COLO668 (cell line): Measurements from ENCODE around the gene BMPER.
A peak's percentile ranks its signal among the peaks of the same experiment; 100 is the strongest.

Experiments
- DNase-seq: peaks from one replicate; lab custom pipeline; 2025; ENCODE audit not compliant: unreplicated experiment; lab: John Stamatoyannopoulos, UW

The BMPER gene

DNA sequence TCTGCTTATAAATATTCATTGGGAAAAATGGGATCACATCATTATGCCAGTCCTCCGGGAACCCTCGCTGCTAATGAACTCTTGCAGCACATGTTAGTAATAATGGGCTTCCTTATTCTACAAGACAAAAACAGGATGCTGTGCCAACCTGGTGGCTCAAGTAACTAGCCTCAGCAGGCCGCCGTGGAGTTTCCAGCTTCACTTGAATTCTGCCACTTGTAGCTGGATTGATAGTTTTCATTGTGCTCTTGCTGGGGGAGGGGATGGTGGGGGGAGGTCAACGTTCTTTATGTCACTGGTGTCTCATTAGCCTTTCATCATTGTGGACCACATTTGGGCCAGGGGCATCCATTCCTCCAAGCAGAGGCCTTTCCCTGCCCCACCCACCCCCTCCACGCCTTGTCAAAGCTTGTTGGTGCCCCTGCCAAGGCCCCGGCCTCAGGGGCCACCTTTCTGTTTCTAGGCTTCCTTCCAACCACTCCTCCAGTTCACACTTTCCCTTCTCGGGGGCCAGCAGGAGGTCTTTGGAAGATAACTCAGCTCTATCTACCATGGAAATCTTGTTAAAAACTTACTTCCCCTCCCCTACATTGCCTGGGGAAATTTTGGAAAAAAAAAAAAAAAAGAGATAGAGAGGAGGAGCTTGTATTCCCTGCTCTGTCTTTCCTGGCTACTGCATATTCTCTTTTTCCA lies 153.9 kb downstream of the BMPER start:
- DNase-seq = no peak

DNA sequence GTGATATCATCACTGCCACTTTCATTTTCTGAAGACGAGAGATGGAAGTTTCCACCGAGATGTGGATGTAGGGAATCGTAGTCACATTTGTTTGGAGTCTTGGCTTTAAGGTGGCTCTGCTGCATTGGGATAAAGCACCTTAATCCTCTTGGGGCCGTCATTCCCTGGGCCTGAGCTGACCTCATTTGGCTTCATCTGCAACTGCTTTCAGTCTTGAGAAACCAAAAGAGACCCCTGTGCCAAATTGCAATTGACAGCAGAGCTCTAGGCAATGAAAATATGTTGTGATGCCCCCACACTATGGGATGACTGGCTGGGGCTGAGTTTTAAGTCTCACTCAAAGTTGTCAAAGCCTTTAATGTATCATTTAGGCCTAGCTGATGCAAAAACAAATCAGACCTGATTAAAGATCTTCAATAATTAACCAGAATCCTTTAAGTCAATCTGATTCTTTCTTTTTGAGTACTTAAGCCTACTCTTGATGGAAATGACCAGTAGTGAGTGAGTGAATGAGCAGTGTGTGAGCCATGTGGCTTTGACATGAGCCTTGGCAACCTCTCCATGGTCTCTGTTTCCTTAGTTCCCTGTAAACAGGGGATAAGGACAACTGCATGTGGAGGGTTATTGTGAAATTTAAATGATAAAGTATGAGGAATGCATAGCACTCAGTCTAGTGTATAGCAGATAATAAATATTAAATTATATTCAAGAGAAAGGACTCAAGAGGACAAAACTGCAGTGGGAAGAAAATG lies 155.0 kb downstream of the BMPER start:
- no peak for DNase-seq

DNA sequence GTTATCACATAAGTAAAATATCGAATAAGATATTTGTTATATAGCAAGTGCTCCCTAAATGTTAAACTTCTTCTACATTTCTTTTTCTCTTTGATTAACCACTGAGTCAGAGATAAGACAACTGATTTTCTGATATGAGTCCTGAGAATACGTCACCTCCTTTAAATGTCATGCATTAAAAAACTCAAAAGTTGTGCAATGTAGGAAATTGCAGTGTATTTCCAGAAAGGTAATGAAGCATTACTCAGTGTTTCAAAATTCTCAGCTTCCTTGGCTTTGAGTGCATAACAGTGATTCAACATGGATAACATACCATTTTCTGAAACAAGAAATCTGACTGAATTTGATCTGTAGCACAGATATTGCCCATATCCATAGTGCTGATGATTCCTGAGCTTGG lies 155.8 kb downstream of the BMPER start:
- no peak for DNase-seq

DNA sequence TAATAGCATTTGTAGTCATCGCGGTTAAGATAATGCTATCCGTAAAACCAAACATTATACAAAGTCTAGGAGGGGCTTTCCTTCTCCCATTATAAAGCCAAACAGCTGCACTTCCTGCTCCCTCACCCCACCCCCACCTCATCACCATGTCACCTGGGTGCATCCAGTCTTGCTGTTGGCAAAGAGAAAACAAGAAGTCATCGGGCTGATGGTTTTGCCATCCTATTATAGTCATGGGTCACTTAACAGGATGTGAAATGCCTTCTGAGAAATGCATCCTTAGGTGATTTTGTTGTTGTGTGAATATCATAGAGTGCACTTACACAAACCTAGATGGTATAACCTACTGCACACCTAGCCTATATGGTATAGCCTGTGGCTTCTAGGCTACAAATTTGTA lies 157.0 kb downstream of the BMPER start:
- DNase-seq = no peak

DNA sequence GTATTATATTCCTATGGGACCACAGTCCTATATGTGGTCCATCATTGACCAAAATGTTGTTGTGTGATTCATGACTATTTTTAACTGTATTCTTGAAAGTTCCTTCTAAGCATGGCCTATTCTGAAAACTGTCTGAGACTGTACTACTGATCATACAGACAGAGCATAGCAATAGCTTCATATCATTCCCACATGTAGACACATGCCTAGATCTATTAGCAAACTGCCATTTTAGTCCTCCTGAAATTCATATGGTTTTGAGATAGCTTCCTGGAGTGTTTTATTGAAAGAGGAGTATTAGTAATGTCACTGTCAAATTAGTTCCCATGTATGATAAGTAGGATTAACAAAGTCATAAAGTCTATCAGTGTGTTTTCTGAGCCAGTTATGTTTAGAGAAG lies 157.5 kb downstream of the BMPER start:
- no peak for DNase-seq

DNA sequence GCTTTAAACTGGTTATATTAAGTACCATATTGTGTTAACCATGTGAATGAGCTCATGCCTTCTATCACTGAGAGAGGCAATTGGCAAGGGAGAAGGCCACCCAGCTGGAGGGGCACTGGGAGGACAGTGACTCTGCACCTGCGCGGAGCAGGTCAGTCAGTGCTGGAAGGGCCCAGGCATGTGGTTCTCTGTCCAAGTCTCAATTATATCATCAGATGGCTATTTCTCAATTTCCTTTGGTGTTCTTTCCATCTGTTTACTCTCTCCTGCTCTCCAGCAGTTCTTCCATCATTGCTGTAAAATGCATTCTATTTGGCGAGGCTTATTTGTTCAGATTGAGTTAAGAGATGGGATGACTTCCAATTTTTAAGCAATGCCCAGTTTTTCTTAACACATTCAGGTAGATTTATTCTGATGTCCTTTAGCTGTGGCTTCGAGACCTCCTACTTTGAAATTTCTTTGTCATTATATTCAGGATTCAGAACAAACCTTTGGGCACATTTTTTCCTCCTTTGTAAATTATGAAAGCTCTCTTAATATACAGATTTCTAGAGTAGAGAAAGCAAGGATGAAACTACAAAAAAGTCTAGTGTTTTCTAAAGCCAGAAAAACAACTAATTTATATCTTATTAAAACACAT lies 159.3 kb downstream of the BMPER start:
- DNase-seq = no peak

DNA sequence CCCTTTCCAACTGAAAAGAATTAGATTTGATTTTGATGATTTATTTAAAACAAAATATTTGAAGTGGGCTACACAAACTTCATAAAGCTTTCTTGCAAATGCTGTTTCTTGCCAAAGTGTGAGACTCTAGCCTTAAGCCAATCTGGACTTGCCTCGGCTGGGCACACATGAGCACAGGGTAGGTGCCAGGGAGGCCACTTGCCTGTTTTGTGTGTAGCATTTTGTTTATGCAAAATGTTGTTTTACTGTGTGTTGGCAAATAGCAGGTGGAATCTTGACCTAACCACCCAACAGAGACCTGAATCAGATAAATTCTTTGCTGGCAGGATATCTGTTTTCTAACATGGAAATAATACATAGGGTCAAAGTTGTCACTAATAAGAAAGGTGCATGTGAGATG lies 161.1 kb downstream of the BMPER start:
- DNase-seq = no peak

DNA sequence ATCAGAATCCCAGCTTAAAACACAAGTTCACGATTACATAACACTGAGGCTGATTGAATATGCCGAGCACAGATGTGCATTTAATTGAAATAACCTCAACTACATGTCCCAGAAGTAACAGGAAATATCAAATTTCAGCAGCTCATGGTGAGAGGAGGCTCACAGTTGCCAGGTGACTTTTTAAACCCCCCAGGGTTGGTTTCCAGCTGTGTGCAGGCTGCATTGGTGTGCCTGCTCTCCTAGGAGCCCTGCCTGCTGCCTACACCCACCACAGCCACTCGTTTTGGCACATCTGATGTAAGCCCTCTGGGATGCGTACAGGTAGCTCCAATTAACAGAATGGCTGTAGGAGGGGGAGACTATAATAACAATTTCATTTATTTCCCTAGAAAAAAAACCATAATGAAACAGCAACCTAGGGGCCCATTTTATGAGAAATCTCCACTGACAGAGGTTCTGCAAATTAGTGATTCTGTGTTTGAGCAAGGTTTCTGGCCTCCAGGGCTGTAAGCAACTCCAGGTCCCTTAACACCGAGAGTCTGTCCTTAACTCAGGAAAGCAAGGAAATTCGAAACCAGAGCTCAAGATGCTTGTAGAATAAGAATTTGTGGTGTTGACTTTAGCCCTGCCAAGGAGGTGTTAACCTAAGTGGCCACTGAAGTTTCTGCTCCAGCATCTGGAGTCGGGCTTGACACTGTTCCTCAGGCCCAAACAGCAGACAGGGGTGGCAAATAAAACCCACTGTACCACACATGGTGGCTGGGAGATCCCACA lies 161.9 kb downstream of the BMPER start:
- DNase-seq = peak; percentile 48

DNA sequence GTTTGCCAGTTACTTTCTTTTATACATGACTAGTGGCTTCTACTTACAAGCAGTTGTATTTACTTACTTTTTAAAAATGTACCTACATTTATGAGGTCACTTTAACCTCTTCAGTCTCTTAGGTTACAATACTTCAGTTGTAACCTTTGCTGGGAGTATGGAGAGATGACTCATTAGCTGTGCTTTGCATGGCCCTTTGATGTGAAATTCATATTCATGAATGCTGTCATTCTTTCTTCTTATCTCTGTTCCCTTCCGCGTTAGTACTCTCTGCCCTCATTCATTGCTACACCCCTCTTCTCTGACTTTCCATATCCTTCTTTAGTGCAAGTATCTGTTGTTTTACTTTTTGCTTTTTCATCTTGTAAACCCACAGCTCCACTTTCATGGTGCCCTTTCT lies 164.3 kb downstream of the BMPER start:
- DNase-seq = no peak

DNA sequence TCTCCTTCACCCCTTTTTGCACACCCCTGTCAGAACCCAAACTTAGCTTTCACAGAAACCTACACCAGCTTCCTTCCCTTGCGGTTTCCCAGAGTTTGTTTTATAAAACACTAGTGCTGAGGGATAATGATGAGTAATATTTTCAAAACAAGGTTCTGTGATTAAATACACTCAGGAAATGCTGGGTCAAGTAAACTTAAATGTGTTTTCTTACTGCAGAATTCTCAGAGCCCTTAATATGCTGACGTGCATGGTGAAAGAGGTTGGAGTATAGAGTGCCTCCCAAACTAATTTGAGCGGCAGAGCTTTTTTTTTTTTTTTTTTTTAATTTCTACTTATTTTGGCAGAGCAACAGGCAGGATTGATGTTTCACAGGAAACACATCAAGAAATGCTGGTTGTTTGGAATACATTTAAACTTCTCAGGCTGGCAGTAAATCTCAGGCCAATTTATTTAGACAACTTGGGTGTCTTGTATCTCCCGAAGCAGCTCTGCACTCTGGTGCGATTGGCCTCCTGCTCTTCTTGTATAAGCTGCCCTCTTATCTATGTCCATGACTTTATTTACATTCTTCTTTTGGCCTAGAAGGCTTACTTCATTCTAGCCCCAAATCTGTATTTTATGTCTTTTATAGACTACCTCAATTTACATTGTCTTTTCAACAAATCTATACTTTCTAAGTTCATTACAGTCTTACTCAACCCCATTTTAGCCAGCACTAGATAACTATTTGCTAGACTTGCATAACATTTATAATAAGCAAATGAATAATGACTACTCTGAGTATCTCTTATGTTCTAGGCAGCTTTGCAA lies 165.4 kb downstream of the BMPER start:
- no peak for DNase-seq

DNA sequence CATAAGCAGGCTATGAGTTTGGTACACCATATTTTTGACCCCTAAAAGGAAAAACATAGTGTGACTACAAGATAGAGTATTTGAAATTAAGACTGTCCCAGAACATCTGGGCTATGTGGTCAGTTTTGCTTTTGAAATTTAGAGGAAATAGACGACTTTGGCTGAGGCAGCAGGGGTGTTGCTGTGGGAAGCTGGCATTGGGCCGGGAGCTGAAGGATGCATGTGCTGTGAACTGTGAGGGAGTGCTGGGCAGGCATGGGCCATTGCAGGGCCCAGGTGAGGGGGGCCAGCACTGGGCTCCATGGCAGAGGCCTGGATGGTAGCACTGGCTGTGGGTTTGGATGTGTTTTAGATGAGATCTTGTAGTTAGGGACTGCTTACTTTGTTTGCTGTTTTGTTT lies 168.3 kb downstream of the BMPER start:
- no peak for DNase-seq

DNA sequence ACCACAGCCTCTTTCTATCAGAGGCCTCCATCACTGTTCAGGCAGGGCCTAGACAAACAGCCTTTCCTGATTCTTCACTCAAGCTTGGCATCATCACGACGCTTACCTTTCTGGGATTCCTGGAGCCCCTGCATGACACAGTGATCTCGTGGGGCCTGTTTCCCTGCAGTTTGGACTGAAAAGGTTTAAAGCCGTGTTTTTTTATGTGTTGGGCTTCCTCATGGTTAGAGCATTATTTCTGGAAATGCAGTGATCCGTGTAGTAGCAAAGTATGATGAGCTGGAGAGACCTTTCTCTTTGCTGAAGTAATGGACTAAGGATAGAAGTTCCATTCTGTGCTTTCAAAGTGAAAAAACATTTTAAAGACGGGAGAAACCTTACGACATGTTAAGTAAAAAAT lies 169.1 kb downstream of the BMPER start:
- DNase-seq = no peak

DNA sequence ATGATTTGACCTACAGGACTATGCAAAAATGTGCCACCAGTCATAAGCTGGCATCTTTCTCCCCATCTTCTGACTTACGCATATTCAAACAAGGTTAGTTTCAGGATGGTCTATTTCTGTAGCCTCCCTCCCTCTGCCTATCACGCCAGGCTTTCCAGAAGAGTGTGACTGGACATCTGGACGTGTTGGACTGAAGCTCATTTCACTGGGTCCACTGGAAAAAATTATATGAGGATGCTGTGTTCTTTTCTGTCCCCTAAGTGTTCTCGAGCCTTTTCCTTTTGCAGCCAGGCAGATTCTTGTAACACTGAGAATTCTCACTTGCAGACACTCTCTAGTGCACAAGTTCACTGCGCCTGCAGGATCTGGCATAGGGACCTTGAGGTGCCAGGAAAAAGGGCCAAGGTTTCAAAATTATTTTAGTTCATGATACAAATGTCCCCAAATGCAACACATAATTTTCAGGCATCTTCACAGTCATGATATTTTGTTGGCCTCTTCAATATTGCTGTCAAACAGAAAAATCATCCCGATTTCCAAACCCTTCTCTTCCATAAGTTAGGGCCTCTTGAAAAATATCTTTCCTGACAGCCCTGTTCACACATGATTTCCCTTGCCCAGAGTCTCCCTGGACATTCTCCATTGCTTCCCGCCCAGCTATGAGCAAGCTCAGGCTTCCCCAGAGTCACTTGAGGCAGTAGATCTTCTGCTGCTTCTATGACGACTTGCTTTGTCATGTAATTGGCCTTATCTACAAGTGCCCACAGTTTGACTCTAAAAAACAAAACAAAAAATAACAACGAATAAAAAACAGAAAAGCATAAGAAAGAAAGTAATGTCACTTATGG lies 170.4 kb downstream of the BMPER start:
- DNase-seq = no peak

DNA sequence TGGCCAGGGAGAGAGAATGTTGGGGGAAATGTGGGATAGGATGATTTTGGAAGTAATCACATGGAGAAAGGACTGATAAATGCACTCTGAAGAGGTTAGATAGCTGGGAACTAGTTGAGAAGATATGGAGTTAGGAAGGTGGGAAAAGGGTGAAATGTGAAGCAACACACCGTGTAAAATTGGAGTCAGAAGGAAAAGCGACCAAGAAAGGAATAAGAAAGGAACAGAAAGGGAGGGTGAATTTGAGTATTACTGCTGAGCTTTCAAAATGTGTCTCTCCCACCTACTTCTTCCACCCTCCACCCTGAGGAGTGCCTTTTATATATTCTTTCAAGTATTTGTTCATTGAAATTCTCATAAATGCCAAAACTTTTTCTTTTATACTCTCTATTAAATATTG lies 171.8 kb downstream of the BMPER start:
- DNase-seq = no peak

DNA sequence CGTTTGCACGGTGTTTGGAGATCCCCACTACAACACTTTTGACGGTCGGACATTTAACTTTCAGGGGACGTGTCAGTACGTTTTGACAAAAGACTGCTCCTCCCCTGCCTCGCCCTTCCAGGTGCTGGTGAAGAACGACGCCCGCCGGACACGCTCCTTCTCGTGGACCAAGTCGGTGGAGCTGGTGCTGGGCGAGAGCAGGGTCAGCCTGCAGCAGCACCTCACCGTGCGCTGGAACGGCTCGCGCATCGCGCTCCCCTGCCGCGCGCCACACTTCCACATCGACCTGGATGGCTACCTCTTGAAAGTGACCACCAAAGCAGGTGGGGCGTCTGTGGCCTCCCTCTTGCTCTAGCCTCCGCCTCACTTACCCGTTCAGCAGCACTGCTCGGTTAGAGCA lies 173.5 kb downstream of the BMPER start:
- no peak for DNase-seq

DNA sequence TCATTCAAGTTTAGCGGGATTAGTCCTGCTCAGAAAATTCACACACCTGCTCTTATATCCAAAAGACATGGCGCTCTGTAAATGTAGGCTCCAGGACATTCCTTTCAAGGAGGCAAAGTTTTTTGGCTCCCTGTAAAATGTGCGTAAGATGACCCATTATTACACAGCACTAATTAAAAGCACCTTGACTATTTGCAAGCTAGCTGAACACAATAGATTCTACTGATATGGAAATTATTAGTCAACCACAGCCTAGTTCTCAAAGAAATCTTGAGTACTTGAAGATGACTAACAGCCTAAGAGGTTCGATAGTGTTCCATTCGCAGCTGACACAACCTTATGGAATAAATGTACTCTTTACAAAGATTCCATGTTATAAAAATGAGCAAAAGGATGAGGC lies 175.2 kb downstream of the BMPER start:
- DNase-seq = no peak

DNA sequence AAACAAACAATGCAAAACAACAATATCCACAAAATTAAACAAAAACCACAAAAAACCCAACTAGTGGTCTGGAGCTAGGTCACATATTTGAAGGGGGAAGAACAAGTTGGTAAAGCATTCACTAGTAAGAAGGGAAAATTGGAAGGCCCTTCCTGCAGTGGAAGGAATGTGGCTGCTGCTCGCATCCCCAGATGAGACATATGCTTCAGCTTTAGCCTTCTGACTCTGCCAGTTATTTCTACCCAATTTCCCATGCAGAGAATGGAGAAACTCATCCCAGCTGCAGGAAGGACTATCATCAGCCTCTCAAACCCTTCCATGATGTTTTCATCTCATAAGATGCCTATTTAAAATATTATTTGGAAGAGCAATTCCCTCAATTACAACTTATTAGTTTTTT lies 176.6 kb downstream of the BMPER start:
- DNase-seq = no peak

DNA sequence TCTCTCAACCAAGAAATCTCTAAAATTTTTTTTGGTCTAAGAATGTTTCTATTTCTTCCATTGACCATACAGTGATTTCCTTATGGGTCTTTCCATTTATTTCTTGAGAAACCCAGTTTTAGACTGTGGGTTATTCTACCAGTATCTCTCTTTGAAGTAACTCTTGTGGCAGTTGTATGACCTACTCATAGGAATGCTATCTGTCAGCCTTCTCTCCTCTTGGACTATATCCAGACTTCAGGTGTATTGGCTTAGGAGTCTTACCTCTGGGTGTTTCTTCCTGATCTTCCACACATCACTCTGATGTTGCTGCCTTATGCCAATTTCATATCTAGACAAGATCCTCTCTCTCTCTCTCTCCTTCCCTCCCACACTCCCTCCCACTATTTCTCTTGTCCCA lies 178.1 kb downstream of the BMPER start:
- no peak for DNase-seq

DNA sequence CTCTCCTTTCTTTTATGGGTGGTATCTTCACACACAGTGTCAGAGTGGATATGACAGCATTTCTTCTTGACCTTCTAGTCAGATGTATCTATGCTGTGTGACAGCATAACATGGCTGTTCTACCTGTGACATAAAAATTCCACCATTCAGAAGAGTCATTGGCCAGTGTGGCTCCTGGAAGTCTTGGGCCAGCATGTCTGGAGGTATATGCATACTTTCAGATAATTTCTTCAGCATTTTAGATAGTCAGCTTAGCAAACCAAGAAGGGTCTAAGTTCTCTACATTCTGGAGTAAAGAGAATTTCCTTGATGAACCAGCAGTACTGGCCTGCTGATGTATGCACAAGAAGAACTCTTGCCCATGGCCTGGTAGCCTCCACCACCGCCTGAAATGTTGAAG lies 179.3 kb downstream of the BMPER start:
- DNase-seq = no peak

DNA sequence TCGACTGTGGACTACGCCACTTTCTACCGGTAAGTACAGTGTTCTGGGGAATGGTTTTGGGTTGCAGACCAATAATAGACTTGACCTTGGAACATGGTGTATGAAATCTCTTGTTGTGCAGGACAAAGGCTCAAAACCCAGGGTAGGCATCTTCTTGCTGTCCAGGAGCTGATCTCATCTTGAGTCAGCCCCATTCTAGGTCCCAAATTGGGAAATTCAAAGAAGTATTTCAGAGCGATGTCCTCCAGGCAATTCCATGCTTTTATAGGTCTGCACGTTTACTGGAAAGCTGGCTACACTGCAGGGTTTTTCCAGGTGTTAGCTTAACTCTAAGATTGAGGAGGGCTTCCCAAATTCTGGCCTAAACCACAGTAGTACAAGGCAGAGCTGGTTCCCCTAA lies 180.7 kb downstream of the BMPER start:
- no peak for DNase-seq
